AG04450 (cell line): ENCODE data around the gene PCSK9. TPM values are rescaled to one million over a fixed set of nuclear protein-coding genes. Genes with fewer than 3 reads are reported as not detected.

ENCODE experiments used
- CTCF ChIA-PET: fragments of 300-600, 350-600 bp; formaldehyde crosslinking; extraction: SDS; loops from one replicate; lab custom pipeline; 2022; ENCODE audit warnings: antibody characterized with exemption, inconsistent platforms; lab: Charles Lee
- POLR2A ChIA-PET: fragments of 350-600 bp; formaldehyde crosslinking; extraction: SDS; loops from one replicate; lab custom pipeline; 2021; ENCODE audit warnings: antibody characterized with exemption, inconsistent platforms; lab: Yijun Ruan, JAX
- DNase-seq: peaks from one replicate; pipeline ENCODE4 v3.0.0-alpha.2; 2011; ENCODE audit warnings: low read depth, low spot score
- H3K27ac ChIP-seq: one replicate; pipeline ENCODE4 v1.5.1; 2012; ENCODE audit warnings: low read depth, low read length, control low read depth
- H3K27me3 ChIP-seq: one replicate; pipeline ENCODE4 v1.6.0; 2012; ENCODE audit warnings: low read length; ENCODE audit not compliant: control insufficient read depth, insufficient read depth
- H3K4me3 ChIP-seq: 2 replicates; pipeline ENCODE4 v1.5.1; 2011; ENCODE audit warnings: mild to moderate bottlenecking, low read depth, low read length, control low read depth
- H3K9me3 ChIP-seq: 2 replicates; pipeline ENCODE4 v1.5.1; 2012; ENCODE audit warnings: low read length; ENCODE audit not compliant: control insufficient read depth, insufficient read depth
- polyA plus RNA-seq: library from polyadenylated mRNA; depleted of rRNA; stranded (reverse); fragments of >200 nt; gene quantifications from 2 replicates; pipeline ENCODE4 v1.2.3, GENCODE V29; 2011
- TF ChIP-seq, protein P1 (sequence below): IDR thresholded peaks from 2 replicates; pipeline ENCODE4 v1.5.1; 2011; ENCODE audit warnings: low read depth, low read length, control low read depth, inconsistent platforms

PCSK9 gene
- polyA plus RNA-seq, 1 experiment = 0.06 TPM

DNA sequence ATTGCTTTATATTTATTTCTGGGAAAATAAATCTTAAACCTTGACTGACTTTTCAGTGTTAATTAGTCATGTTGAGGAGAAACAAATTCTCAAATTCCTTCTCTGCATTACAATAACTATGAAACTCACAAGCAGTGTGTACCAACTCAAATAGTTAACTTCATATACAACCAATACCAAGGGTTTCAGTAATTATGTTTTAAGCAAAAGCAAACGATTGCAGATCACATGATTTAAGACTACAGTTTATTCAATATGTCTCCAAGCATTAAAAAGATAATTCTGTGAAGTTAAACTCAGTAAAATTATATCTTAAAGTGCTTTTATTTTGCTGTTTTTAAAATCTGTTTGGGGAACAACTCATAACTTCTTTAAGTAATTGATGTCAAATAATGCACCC lies 28.6 kb downstream of the PCSK9 start:
- TF ChIP-seq, protein P1, sequence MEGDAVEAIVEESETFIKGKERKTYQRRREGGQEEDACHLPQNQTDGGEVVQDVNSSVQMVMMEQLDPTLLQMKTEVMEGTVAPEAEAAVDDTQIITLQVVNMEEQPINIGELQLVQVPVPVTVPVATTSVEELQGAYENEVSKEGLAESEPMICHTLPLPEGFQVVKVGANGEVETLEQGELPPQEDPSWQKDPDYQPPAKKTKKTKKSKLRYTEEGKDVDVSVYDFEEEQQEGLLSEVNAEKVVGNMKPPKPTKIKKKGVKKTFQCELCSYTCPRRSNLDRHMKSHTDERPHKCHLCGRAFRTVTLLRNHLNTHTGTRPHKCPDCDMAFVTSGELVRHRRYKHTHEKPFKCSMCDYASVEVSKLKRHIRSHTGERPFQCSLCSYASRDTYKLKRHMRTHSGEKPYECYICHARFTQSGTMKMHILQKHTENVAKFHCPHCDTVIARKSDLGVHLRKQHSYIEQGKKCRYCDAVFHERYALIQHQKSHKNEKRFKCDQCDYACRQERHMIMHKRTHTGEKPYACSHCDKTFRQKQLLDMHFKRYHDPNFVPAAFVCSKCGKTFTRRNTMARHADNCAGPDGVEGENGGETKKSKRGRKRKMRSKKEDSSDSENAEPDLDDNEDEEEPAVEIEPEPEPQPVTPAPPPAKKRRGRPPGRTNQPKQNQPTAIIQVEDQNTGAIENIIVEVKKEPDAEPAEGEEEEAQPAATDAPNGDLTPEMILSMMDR = no peak
- Histone ChIP-seq H3K27ac (no peak overlapping the region), H3K27me3 (no peaks in the 10 kb centered on the region), H3K4me3 (no peak overlapping the region), H3K9me3 (no peaks in the 10 kb centered on the region)
- ChIA-PET CTCF (no interaction called here), POLR2A (no interaction called here)
- DNase-seq = no peak

- POLR2A ChIA-PET = no interaction called here
- CTCF ChIA-PET = no interaction called here
- TF ChIP-seq, protein P1 = no peak
- H3K4me3 ChIP-seq = no peak overlapping the region
- no peaks in the 10 kb centered on the region for H3K9me3 ChIP-seq
- H3K27me3 ChIP-seq = no peaks in the 10 kb centered on the region
- H3K27ac ChIP-seq = no peak overlapping the region
- no peak for DNase-seq
These were observed 29.3 kb downstream of the PCSK9 start for GRCh38 chr1:55068638-55069037.

DNA sequence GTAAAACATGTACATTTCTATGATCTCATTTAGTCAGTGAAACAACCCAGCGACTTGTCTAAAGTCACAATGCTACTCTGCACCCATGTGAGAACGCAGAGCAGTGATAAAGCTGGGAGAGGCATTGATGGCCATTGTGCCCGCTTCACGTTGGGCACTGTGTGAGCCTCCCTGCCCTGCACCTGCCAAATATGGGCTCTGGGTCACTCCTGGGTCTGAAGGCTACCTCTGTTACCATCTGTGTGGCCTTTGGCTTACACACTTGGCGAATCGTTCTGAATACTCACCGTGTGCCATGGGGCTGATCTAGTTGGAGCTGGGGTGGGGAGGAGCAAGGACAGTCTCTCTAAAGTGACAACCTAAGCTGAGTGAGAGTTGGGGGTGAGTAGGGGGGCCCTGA lies 29.9 kb downstream of the PCSK9 start:
- DNase-seq = no peak
- no peaks in the 10 kb centered on the region for H3K9me3 ChIP-seq
- CTCF ChIA-PET = interaction anchor here (0.6 to 1.2 kb wide), 2 partner anchors 19 to 124 kb away, joined by 3 read pairs; no protein-coding TSS in a partner anchor
- no peak overlapping the region for H3K27ac ChIP-seq
- H3K27me3 ChIP-seq = no peaks in the 10 kb centered on the region
- TF ChIP-seq, protein P1 = no peak
- H3K4me3 ChIP-seq = no peak overlapping the region
- POLR2A ChIA-PET = no interaction called here

GRCh38 chr1:55070293-55071164 lies 31.2 kb downstream of the PCSK9 start:
- POLR2A ChIA-PET = interaction anchor here (1.0 to 1.2 kb wide), 2 partner anchors 9 to 11 kb away, joined by 4 to 6 read pairs; no protein-coding TSS in a partner anchor
- H3K4me3 ChIP-seq = no peak overlapping the region
- CTCF ChIA-PET = interaction anchor here (1.0 to 3.4 kb wide), 12 partner anchors 8 to 1639 kb away, joined by 3 to 26 read pairs (median 5); no protein-coding TSS in a partner anchor
- no peaks in the 10 kb centered on the region for H3K9me3 ChIP-seq
- no peaks in the 10 kb centered on the region for H3K27me3 ChIP-seq
- TF ChIP-seq, protein P1 = no peak
- H3K27ac ChIP-seq = no peak overlapping the region
- DNase-seq = no peak

GRCh38 chr1:55071477-55071876 lies 32.1 kb downstream of the PCSK9 start:
- H3K27ac ChIP-seq = no peak overlapping the region
- H3K9me3 ChIP-seq = no peaks in the 10 kb centered on the region
- CTCF ChIA-PET = interaction anchor here (0.7 to 3.4 kb wide), 14 partner anchors 9 to 1638 kb away, joined by 3 to 26 read pairs (median 4); no protein-coding TSS in a partner anchor
- DNase-seq = peak; percentile 27
- no peak overlapping the region for H3K4me3 ChIP-seq
- POLR2A ChIA-PET = interaction anchor here (1.0 to 1.2 kb wide), 2 partner anchors 10 to 12 kb away, joined by 4 to 6 read pairs; no protein-coding TSS in a partner anchor
- H3K27me3 ChIP-seq = no peaks in the 10 kb centered on the region
- TF ChIP-seq, protein P1 = peak; percentile 65
